Stimulated activated CD4-positive, alpha-beta T cell treated with anti-CD3 and anti-CD28 coated beads, Interleukin-4, amount 100 ng/mL, for 1 hour (primary cell): Measurements from ENCODE around the gene ZNF710.
"Not testable (repeated sequence)": the region's sequence is repeated elsewhere in the genome, so short reads cannot be mapped to it uniquely, and the experiment has no call there.

Experiments
- DNase-seq: peaks from one replicate; pipeline ENCODE4 v3.0.0-alpha.2; 2020

ZNF710 gene

DNA sequence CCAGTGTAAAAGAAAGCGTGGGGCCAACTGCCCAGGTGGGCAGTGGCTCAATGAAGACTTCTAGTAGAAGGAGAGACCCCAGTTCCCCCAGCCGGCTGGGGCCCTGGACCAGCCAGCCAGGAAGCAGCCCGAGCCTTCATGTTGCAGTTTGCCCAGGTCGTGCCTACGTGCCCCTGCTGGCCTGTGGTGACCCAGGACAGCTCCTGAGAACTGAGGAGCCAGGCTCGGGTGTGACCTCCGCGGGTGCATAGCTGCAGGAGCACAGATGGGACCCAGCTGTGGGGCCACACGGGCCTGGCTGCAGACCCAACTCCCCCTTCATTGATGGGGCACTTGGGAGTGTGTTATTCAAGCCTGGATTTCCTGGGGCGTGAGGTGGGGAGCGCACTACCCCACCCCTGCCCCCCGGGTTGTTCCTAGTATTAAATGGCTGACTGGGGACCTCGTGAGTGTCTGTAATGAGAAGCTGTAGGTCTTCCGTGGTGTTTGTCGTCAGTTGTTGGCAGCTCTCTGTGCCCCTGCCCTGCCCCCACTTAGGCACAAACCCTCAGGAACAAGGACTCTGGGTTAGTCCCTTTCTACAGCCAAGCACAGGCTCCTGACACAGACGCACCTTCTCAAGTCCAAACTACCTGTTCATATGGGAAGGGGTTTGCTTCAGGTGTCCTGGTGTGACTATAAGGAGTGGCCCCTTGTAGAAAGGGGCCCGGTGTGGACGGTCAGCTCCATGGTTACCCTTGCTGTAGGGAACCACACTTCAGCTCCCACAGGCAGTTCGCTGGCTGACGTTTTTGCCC is 62.0 kb downstream of the ZNF710 start:
- no peak for DNase-seq

DNA sequence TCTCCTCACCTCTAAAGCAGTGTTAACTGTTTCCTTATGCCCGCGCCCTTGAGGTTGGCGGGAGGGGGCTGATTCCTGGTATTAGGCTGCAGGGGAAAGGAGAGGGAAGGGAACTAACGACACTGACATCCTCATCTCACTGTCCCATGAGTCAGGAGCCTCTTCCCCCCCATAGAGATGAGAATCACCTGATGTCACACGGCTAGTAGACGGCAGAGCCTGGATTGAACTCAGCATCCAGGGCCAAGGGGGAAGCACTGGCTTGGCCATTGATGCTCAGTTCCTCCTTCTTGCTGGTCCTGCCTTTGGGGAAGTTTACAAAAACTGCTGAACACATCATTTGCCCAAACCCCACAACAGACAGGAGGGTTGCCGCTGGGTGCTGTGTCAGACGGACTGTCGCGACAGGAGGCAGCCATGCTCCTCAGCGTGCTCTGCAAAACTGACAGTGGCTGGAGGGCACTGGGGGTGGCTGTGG is 62.7 kb downstream of the ZNF710 start:
- no peak for DNase-seq

DNA sequence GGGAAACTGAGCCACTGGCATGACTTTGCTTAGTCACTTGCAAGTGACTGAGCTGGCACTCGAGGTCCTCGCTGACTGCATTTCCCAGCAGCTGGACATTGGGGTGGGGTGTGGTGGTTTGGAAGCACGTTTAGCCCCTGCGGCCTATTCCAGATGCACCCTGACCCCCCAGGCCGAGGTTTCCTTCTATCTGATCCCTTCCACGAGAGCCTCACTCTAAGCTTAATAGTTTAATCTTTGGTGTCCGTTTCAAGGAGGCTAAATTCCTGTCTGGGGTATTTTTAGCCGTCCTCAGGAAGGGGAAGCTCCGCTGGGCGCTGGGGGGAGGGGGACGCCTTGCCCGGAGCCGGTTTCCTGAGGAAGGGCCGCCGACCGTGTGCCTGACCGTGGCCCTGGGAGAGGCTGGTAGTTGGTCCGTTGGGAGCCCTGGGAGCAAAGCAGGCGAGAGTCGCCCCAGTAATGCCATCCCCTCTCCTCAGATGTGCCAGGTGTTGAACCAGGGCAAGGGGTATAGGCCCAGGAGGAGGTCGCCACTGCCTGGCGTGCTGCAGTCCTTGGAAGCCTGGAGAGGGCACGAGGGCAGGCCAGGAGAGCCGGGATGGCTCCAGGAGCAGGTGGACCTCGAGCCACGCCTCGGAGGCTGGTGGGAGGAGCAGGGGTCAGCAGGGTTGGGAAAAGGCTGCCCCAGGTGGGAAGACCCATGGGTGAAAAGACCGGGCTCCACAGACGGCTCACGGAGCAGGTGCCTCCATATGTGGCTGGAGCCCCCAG is 64.0 kb downstream of the ZNF710 start:
- DNase-seq = no peak

DNA sequence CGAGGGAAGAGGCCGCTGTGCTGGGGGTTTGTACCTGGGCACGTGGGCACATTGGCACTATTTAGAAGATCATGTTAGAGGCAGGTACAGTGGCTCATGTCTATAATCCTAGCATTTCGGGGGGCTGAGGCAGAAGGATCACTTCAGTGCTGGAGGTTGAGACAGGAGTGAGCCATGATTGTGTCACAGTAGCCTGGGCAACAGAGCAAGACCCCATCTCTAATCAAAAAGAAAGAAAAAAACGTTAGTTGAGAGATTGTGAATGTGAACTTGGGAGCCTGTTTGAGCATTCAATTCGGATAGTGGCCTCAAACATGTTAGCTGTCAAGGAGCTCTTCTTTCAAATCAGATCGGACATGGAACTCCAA is 64.5 kb downstream of the ZNF710 start:
- DNase-seq = no peak

DNA sequence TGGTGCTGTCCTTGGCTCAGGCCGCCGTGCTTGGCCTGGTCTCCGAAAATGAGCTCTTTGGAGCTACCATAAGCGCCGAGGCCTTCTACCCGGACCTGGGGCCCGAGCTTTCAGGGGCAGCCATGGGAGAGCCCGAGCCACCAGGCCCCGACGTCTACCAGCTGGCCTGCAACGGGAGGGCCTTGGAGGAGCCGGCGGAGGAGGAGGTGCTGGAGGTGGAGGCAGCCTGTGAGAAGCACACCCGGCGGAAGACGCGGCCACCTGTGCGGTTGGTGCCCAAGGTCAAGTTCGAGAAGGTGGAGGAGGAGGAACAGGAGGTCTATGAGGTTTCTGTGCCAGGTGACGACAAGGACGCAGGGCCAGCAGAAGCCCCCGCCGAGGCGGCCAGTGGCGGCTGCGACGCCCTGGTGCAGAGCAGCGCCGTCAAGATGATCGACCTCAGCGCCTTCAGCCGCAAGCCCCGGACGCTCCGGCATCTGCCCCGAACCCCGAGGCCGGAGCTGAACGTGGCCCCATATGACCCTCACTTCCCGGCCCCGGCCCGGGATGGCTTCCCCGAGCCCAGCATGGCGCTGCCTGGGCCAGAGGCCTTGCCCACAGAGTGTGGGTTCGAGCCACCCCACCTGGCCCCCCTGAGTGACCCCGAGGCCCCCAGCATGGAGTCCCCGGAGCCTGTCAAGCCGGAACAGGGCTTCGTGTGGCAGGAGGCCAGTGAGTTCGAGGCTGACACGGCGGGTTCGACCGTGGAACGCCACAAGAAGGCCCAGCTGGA is 66.2 kb downstream of the ZNF710 start:
- no peak for DNase-seq

DNA sequence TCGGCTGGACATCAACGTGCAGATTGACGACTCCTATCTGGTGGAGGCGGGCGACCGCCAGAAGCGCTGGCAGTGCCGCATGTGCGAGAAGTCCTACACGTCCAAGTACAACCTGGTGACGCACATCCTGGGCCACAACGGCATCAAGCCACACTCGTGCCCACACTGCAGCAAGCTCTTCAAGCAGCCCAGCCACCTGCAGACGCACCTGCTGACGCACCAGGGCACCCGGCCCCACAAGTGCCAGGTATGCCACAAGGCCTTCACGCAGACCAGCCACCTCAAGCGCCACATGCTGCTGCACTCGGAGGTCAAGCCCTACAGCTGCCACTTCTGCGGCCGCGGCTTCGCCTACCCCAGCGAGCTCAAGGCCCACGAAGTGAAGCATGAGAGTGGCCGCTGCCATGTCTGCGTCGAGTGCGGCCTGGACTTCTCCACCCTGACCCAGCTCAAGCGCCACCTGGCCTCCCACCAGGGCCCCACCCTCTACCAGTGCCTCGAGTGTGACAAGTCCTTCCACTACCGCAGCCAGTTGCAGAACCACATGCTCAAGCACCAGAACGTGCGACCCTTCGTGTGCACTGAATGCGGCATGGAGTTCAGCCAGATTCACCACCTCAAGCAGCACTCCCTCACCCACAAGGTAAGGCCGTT is 67.0 kb downstream of the ZNF710 start:
- no peak for DNase-seq

DNA sequence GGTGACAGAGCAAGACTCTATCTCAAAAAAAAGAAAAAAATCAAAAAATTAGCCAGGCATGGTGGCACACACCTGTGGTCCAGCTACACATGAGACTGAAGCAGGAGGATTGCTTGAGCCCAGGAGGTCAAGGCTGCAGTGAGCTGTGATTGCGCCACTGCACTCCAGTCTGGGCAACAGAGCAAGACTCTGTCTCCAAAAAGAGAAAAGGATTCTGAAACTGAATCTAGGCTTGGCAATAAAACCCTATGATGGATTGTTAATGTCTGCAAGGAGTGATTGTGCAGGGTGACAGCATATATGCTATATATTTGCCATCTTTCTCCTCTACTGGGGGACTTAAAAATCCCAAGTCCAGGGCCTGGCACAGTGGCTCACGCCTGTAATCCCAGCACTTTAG is 69.5 kb downstream of the ZNF710 start:
- DNase-seq = not testable (repeated sequence)

DNA sequence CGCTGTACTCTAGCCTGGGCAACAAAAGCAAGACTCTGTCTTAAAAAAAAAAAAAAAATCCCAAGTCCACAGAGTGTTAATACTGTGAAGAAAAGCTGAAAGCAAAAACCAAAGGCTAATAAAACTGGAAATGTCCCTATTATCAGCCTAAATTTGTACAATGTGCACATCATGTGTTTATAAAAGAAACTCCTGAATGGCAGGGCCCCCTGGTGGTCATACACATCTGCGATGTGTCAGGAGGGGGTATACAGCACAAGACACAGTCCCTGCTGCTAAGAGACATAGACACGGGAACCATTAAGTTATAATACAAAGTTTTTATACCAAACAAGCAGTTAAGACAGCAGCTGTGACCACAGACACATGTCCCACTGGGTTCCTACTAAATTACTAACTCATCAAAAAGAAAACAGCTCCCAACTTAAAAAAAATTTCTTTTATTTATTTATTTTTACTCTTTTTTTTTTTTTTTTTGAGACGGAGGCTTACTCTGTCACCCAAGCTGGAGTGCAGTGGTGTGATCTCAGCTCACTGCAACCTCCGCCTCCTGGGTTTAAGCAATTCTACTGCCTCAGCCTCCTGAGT is 70.2 kb downstream of the ZNF710 start:
- peak; percentile 80 for DNase-seq

DNA sequence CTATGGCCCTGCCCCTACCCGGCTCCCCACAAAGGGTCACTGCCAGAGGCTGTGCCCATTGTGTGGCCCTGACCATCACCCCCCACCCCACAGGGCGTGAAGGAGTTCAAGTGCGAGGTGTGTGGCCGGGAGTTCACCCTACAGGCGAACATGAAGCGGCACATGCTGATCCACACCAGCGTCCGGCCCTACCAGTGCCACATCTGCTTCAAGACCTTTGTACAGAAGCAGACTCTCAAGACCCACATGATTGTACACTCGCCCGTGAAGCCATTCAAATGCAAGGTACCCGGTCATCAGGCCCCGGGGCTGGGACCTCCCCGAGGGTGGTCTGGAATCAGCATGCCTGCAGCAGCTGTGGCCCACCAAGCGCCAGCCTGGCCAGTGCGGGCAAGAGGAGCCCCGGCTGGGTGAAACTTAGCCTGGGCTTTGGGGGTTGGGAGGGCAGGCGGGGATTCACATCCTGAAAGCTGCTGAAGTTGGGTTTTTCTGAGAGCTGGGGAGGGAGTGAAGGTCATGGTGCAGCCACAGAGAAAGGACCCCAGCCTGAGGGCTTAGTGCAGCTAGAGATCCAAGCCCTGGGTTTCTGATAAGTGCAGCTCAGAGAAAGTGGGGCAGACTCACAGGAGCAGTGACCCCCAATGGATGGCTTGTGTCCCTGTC is 72.0 kb downstream of the ZNF710 start:
- no peak for DNase-seq

DNA sequence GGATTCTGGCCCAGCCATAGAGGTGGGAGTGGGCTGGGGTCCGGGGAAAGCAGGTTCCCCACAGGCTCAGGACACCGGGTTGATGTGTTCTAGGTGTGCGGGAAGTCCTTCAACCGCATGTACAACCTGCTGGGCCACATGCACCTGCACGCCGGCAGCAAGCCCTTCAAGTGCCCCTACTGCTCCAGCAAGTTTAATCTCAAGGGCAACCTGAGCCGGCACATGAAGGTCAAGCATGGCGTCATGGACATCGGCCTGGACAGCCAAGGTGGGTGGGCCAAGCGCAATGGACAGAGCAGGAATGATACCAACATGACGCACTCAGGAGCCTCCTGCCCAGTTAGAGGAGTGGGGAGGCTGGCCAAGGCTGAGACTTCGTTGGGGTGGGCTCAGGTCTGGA is 72.9 kb downstream of the ZNF710 start:
- no peak for DNase-seq

DNA sequence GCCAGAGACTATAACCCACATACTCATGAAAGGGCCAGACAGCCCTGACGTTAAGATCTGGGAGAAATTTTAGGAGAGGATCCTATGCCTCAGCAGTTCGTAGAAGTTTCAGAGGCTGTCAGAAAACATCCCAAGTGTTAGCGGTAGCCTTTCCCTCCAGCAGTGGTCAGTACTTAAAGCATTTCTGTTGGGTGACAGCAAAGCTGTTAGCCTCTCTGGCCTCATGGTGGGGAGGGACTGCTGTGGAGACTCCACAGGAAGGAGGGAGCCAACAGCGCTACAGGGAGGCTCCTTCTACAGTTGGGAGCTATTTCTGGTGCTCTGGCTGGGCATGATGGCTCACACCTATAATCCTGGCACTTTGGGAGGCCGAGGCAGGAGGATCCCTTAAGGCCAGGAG is 73.8 kb downstream of the ZNF710 start:
- DNase-seq = no peak

DNA sequence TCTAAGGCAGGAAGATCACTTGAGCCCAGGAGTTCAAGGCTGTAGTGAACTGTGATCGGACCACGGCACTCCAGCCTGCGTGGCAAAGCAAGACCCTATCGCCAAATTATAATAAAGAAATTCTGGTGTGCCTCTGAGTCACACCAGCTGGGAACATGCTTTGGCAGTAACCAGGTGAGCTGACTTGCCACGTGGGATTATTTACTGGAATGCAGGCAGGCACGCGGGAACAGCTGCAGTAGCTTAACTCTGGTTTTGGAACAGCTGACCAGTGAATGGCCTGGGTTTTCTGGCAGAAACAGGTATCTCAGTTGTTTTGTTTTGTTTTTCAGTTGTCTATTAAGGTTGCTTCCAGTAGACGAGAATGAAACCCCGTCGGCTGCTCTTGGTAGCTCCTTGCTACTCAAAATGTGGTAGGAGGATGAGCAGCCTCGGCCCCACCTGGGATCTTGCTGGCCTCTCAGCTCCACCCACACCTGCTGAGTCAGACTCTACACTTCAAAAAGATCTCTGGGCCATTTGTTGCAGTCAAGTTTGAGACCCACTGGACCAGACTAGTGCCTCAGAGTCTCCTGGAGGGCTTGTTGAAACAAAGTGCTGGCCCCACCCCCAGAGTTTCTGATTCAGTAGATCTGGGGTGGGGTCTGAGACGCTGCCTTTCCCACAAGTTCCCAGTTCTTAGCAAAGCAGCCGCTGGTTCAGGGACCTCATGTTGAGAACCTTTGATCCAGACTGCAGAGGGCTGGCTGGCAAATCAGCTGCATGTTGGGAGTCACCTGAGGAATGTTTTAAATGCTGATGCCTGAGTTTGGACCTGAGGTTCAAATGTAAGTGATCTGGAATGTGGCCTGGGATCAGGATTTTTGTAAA is 74.5 kb downstream of the ZNF710 start:
- DNase-seq = peak; percentile 23

DNA sequence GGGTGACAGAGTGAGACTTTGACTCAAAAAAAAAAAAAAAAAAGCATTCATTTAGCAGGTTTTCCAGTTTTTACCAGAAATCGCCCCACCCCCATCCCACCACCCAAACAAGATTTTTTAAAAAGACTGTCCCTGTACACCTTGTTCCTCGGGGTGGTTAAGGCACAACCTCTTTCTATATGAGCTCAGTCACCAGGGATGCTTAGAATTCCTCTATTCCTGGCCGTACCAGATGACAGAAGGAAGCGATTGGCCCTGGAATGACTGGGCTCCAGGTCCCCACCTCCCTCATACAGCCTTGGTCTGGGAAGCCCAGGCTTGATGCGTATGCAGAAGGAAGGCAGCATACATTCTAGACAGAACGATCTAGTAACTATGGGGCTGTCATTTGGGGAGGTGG is 75.6 kb downstream of the ZNF710 start:
- DNase-seq = no peak

DNA sequence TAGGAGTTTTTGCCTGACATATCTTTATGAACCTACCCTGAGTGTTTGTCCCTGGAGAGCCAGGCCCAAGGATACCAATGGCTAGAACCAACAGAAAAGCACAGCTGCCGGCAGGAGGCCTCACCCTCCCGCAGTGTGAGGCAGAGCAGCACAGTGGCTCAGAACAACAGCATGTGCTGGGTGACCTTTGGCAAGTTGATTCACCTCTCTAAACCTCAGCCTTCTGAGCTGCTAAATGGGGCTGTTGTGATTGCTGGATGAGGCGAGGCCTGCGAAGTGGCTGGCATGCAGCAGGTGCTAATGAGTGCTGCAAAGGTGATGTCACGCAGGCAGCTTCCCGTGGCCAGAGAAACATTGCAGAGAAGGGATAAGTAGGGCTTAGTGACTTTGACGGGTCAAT is 77.8 kb downstream of the ZNF710 start:
- DNase-seq = no peak

DNA sequence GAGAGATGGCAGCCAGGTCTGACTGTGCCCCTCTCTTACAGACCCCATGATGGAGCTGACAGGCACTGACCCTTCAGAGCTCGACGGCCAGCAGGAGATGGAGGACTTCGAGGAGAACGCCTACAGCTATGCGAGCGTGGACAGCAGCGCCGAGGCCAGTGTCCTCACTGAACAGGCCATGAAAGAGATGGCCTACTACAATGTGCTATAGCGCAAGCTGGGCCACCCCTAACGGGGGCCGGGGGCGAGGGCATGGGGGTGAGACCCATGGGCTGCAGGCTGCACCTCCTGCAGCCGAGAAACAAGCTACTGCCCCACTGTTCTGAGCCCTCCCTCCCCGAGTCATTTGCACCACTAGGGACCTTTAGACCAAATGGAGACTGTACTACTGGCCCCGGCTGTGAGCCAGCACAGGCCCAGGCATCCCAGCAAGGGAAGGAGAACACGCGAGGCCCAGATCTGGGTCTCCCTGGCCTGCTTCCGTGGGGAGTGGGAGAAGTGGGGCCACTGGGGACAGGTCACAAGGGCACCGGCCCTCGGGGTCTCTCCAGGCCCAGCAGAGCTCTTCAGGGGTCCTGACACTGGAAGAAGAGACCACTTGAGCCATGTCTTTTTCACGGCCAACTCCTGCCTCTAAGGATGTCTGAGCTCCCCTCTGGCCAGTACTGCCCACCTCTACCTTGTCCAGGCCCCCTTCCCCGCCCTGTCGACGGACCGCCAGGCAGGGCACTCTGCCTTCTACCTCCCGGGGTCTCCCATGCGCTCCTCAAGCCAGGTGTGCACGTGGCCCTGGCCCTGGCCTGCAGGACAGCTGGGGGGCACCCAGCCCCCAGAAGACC is 78.7 kb downstream of the ZNF710 start:
- no peak for DNase-seq

DNA sequence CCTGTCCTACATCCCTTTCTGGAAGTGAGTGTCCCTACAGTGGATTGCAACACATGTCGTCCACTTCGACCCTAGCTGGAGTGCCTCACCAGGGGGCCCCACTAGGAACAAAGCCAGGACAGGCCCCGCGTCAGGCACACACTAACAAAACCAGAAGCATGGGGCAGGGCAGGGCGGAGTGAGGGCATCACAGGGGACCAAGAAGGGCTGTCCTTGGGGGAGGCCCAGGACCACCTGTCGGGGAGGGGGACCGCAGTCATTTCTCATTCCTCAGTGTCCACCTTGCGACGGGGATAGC is 79.3 kb downstream of the ZNF710 start:
- no peak for DNase-seq

DNA sequence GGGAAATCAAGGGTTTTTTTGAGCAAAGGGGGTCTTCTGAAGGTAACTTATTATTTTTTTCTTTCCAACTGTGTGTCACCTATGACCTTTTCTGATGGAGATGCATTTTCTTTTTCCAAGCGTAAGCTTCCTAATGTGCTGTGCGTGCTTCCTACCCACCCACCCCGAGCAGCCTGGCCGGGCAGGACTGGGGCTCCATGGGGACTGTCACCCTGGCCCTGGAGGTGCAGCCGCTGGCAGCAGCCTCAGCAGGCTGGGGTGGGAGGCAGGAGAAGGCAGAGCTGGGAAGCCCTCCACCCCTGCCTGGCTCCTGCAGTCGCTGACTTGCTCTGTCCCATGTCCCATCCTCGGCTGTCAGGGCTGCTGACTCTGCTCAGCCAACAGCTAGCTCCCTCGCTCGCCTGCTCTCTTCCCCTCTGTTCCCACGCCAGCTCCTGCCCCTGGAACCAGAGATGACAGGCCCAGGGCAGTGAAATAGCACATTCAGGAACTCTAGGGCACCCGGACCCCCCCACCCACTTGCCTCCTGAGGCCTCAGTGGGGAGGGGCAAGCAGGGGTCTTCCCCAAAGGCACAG is 79.8 kb downstream of the ZNF710 start:
- DNase-seq = no peak

DNA sequence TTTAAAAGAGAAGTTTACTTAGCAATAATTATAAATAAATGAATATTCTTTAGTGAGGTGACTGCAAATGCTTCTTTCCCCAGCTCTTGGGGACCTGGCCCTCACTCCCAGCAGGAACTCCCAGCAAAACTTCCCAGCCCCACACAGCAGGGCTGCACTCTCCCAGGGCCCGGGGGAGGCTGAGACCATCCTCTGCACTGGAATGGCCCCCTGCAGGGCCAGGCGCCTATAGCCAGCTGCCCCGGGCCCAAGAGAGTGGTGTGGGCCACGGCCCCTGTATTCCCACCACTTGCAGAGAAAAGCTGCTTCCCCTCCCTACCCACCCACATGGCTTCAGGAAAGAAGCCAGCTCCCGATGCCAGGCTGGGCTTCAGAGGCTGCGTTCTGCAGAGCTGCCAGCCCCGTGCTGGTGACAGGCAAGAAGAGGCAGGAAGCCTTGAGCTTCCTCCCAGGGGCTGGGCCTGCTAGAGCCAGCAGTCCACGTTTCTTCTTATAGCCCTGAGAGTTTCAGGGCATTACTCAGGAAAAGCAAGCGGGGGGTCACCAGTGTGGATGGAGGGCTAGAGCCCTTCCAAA is 81.1 kb downstream of the ZNF710 start:
- no peak for DNase-seq

DNA sequence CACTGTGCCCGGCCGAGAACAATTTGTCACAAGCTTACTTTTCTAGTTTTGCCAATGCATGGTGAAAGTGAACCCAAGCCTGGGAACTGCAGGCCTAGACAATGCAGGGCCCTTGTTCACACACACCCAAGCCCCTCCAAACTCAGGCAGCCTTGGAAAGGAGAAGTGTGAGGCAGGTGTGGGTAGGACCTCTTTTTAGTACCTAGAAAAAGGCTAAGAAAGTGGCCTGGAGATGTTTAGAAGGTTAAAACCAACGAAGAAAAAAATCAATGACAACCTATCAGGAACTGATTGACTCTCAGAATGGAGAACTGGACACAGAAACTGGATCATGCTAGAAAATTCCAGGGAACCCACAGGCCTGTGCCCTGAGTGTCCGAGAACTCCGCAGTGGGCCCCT is 82.3 kb downstream of the ZNF710 start:
- no peak for DNase-seq
